ENCODE measurements around the gene FAM168A.

GRCh38 chr11:73389916-73390315 lies 208.0 kb downstream of the FAM168A start:
- TF ChIP-seq POLR2A (IDR thresholded peaks at IDR 0.05): no peak
- TF ChIP-seq, protein P1, sequence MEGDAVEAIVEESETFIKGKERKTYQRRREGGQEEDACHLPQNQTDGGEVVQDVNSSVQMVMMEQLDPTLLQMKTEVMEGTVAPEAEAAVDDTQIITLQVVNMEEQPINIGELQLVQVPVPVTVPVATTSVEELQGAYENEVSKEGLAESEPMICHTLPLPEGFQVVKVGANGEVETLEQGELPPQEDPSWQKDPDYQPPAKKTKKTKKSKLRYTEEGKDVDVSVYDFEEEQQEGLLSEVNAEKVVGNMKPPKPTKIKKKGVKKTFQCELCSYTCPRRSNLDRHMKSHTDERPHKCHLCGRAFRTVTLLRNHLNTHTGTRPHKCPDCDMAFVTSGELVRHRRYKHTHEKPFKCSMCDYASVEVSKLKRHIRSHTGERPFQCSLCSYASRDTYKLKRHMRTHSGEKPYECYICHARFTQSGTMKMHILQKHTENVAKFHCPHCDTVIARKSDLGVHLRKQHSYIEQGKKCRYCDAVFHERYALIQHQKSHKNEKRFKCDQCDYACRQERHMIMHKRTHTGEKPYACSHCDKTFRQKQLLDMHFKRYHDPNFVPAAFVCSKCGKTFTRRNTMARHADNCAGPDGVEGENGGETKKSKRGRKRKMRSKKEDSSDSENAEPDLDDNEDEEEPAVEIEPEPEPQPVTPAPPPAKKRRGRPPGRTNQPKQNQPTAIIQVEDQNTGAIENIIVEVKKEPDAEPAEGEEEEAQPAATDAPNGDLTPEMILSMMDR (IDR thresholded peaks at IDR 0.05): no peak

Measured in lower leg skin (tissue), 3 donors.